ENCODE measurements around the gene GRIN2A. TPM values are rescaled to one million over a fixed set of nuclear protein-coding genes. Genes with fewer than 3 reads are reported as not detected.

Gene GRIN2A
- total and polyA plus RNA-seq, 4 experiments from 2014 or later = not detected

DNA sequence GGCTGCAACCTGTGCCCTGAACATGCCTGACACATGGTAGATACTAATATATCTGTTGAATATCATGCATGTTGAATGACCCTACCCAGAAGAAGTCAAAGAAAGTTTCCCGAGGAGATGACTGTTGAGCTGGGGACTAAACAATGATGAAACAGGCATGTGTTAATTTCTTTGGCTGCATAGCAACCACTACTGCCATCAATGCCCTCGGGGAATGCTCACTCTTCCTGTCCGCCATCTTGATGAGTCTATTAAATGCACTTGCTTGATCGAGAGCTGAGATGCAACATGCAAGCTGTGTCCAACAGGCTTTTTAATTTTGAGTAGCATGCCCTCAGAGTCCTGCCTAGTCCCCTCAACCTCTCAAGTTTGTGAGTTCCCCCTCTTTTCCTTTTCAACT is 31.3 kb downstream of the GRIN2A start:
- POLR2A ChIA-PET (ENCODE audit: partially characterized antibody) = no interaction called here
- H3K36me3 Mint-ChIP-seq = no peaks in the 10 kb centered on the region
- H3K9me3 Mint-ChIP-seq = peaks cover 0 to 9% (median 0%) of the 10 kb centered on the region in 8 donors
- peaks cover 1 to 5% of the 10 kb centered on the region in 2 donors for H3K27me3 Mint-ChIP-seq
- Histone ChIP-seq H3K27ac (ENCODE audit: low read depth, low read length) (no peak overlapping the region), H3K4me1 (ENCODE audit: insufficient read depth, low read length) (no peaks in the 10 kb centered on the region), H3K36me3 (ENCODE audit: insufficient read depth, low read length) (no peaks in the 10 kb centered on the region), H3K4me3 (ENCODE audit: low read length in 2 of 2) (no peak overlapping the region), H3K9me3 (ENCODE audit: control insufficient read depth in 1 of 2, low read length in 2 of 2) (no peaks in the 10 kb centered on the region), H3K27me3 (ENCODE audit: insufficient read depth, low read length) (no peaks in the 10 kb centered on the region)
- DNase-seq = no peak
- H3K4me3 Mint-ChIP-seq = no peak overlapping the region
- intact Hi-C loops (cut with micrococcal nuclease) = no loop called here
- H3K4me1 Mint-ChIP-seq = no peaks in the 10 kb centered on the region
- CTCF ChIA-PET (ENCODE audit: partially characterized antibody) = no interaction called here
- no peak overlapping the region for H3K27ac Mint-ChIP-seq

GRCh38 chr16:10145542-10146035 is 36.6 kb downstream of the GRIN2A start:
- Mint-ChIP-seq H3K4me3 (no peak overlapping the region), H3K27ac (no peak overlapping the region), H3K36me3 (no peaks in the 10 kb centered on the region), H3K4me1 (no peaks in the 10 kb centered on the region), H3K9me3 (peaks cover 0 to 5% (median 0%) of the 10 kb centered on the region in 8 donors), H3K27me3 (peaks cover 0 to 5% of the 10 kb centered on the region in 2 donors)
- Histone ChIP-seq H3K36me3 (ENCODE audit: insufficient read depth, low read length) (no peaks in the 10 kb centered on the region), H3K27me3 (ENCODE audit: insufficient read depth, low read length) (no peaks in the 10 kb centered on the region), H3K9me3 (ENCODE audit: control insufficient read depth in 1 of 2, low read length in 2 of 2) (no peaks in the 10 kb centered on the region), H3K27ac (ENCODE audit: low read depth, low read length) (no peak overlapping the region), H3K4me3 (ENCODE audit: low read length in 2 of 2) (no peak overlapping the region), H3K4me1 (ENCODE audit: insufficient read depth, low read length) (no peaks in the 10 kb centered on the region)
- intact Hi-C loops (cut with micrococcal nuclease) = no loop called here
- ChIA-PET CTCF (ENCODE audit: partially characterized antibody) (no interaction called here), POLR2A (ENCODE audit: partially characterized antibody) (no interaction called here)
- no peak for DNase-seq

DNA sequence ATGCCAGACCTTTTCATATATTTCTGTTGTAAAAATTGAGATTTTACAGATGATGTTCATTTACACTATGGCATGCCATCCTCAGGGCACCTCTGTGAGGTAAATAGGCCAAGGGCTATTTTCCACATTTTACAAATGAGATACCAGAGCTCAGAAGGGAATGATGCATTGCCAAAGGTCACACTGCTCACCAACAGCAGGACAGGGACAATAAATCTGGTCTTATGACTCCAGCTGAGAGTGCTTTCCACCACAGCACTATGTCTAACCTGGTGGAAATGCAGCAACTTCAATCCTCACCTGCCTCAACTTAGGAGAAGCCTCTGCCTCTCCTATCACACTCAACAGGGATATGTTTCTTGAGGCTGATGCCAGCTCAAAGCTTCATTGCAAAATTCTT is 40.6 kb downstream of the GRIN2A start:
- Histone ChIP-seq H3K4me3 (ENCODE audit: low read length in 2 of 2) (no peak overlapping the region), H3K9me3 (ENCODE audit: control insufficient read depth in 1 of 2, low read length in 2 of 2) (no peaks in the 10 kb centered on the region), H3K27me3 (ENCODE audit: insufficient read depth, low read length) (no peaks in the 10 kb centered on the region), H3K27ac (ENCODE audit: low read depth, low read length) (no peak overlapping the region), H3K4me1 (ENCODE audit: insufficient read depth, low read length) (no peaks in the 10 kb centered on the region), H3K36me3 (ENCODE audit: insufficient read depth, low read length) (no peaks in the 10 kb centered on the region)
- intact Hi-C loops (cut with micrococcal nuclease) = no loop called here
- Mint-ChIP-seq H3K4me1 (no peaks in the 10 kb centered on the region), H3K9me3 (peaks cover 0 to 3% (median 0%) of the 10 kb centered on the region in 8 donors), H3K4me3 (no peak overlapping the region), H3K27ac (no peak overlapping the region), H3K27me3 (no peaks in the 10 kb centered on the region), H3K36me3 (no peaks in the 10 kb centered on the region)
- POLR2A ChIA-PET (ENCODE audit: partially characterized antibody) = no interaction called here
- CTCF ChIA-PET (ENCODE audit: partially characterized antibody) = no interaction called here
- no peak for DNase-seq

DNA sequence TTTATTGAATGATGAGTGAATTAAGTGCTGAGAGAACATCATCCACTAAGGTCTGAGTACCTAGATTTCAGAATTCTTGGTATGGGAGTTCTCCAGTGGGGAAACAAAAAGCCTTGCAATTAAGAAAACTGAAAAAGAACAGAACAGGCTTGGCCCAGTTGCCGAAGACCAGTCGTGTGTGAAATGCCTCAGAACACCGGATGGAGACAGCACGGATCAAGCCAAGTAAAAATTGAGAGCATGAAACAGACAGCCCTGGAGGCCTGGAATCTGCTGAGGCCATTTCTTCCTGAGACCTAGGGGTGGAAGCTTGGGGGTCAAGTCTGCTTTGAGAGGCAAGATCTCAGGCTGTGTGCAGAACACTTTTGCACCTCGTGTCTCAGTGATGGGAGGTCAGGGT is 43.3 kb downstream of the GRIN2A start:
- Histone ChIP-seq H3K27ac (ENCODE audit: low read depth, low read length) (no peak overlapping the region), H3K4me3 (ENCODE audit: low read length in 2 of 2) (no peak overlapping the region), H3K4me1 (ENCODE audit: insufficient read depth, low read length) (no peaks in the 10 kb centered on the region), H3K36me3 (ENCODE audit: insufficient read depth, low read length) (no peaks in the 10 kb centered on the region), H3K27me3 (ENCODE audit: insufficient read depth, low read length) (no peaks in the 10 kb centered on the region), H3K9me3 (ENCODE audit: control insufficient read depth in 1 of 2, low read length in 2 of 2) (no peaks in the 10 kb centered on the region)
- no peak for DNase-seq
- Mint-ChIP-seq H3K36me3 (no peaks in the 10 kb centered on the region), H3K4me1 (no peaks in the 10 kb centered on the region), H3K27ac (no peak overlapping the region), H3K27me3 (no peaks in the 10 kb centered on the region), H3K4me3 (no peak overlapping the region), H3K9me3 (peaks cover 0 to 2% (median 0%) of the 10 kb centered on the region in 8 donors)
- intact Hi-C loops (cut with micrococcal nuclease) = no loop called here
- POLR2A ChIA-PET (ENCODE audit: partially characterized antibody) = no interaction called here
- CTCF ChIA-PET (ENCODE audit: partially characterized antibody) = interaction anchor here (0.8 kb wide), 1 partner anchor 81 kb away, joined by 3 read pairs; no protein-coding TSS in a partner anchor

DNA sequence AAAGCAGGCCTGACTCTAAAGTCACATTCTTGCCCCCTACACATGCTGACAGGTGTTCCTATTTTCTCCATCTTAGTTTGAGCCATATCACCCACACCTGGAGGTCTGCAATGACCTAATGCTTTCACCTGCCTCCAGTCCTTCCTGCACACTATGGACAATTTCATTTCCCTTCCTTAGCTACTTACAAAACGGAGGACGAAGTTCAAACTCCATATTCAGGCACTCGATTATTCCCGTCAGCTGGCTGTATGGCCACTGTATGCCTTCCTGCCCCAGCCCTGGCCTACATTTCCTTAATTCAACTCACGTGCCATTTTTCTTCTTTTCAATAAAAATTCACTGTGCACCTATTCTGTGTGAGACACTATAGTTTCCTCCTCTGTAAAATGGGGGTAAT is 44.9 kb downstream of the GRIN2A start:
- no peak overlapping the region for H3K4me3 ChIP-seq (ENCODE audit: low read length in 2 of 2)
- H3K9me3 ChIP-seq (ENCODE audit: control insufficient read depth in 1 of 2, low read length in 2 of 2) = no peaks in the 10 kb centered on the region
- ChIA-PET CTCF (ENCODE audit: partially characterized antibody) (no interaction called here), POLR2A (ENCODE audit: partially characterized antibody) (no interaction called here)
- no peaks in the 10 kb centered on the region for H3K4me1 ChIP-seq (ENCODE audit: insufficient read depth, low read length)
- Mint-ChIP-seq H3K4me3 (no peak overlapping the region), H3K36me3 (no peaks in the 10 kb centered on the region), H3K27ac (no peak overlapping the region), H3K27me3 (no peaks in the 10 kb centered on the region), H3K4me1 (no peaks in the 10 kb centered on the region), H3K9me3 (peaks cover 0 to 5% (median 0%) of the 10 kb centered on the region in 8 donors)
- no peaks in the 10 kb centered on the region for H3K36me3 ChIP-seq (ENCODE audit: insufficient read depth, low read length)
- intact Hi-C loops (cut with micrococcal nuclease) = no loop called here
- H3K27ac ChIP-seq (ENCODE audit: low read depth, low read length) = no peak overlapping the region
- no peaks in the 10 kb centered on the region for H3K27me3 ChIP-seq (ENCODE audit: insufficient read depth, low read length)
- DNase-seq = no peak

GRCh38 chr16:10136916-10137315 is 45.3 kb downstream of the GRIN2A start:
- Histone ChIP-seq H3K27ac (ENCODE audit: low read depth, low read length) (no peak overlapping the region), H3K9me3 (ENCODE audit: control insufficient read depth in 1 of 2, low read length in 2 of 2) (no peaks in the 10 kb centered on the region), H3K4me1 (ENCODE audit: insufficient read depth, low read length) (no peaks in the 10 kb centered on the region), H3K27me3 (ENCODE audit: insufficient read depth, low read length) (no peaks in the 10 kb centered on the region), H3K4me3 (ENCODE audit: low read length in 2 of 2) (no peak overlapping the region), H3K36me3 (ENCODE audit: insufficient read depth, low read length) (no peaks in the 10 kb centered on the region)
- Mint-ChIP-seq H3K36me3 (no peaks in the 10 kb centered on the region), H3K4me1 (no peaks in the 10 kb centered on the region), H3K27me3 (no peaks in the 10 kb centered on the region), H3K9me3 (peaks cover 0 to 5% (median 0%) of the 10 kb centered on the region in 8 donors), H3K4me3 (no peak overlapping the region), H3K27ac (no peak overlapping the region)
- no peak for DNase-seq
- intact Hi-C loops (cut with micrococcal nuclease) = no loop called here
- POLR2A ChIA-PET (ENCODE audit: partially characterized antibody) = no interaction called here
- CTCF ChIA-PET (ENCODE audit: partially characterized antibody) = no interaction called here

DNA sequence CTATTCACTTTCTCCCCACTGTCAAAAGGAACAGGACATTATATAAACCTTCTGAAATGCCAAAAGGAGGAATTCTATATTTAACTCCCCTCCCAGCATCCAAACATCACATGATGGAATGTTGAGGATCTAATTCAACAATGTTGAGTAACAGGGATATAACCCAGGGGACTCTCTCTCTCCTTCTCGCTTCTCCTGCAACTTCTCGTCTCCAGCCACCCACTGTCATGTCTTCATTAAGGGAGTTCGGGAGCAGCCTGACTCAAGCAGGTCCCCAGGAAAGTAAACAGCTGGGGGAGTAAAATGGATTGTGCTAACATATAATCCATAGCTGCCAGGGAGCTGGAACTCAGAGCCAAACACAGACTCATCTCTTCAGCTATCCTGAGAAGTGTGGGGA is 51.7 kb downstream of the GRIN2A start:
- ChIA-PET CTCF (ENCODE audit: partially characterized antibody) (no interaction called here), POLR2A (ENCODE audit: partially characterized antibody) (no interaction called here)
- H3K4me1 Mint-ChIP-seq = no peaks in the 10 kb centered on the region
- intact Hi-C loops (cut with micrococcal nuclease) = no loop called here
- H3K9me3 Mint-ChIP-seq = peaks cover 0 to 5% (median 0%) of the 10 kb centered on the region in 8 donors
- no peak overlapping the region for H3K27ac Mint-ChIP-seq
- Histone ChIP-seq H3K36me3 (ENCODE audit: insufficient read depth, low read length) (no peaks in the 10 kb centered on the region), H3K4me3 (ENCODE audit: low read length in 2 of 2) (no peak overlapping the region), H3K9me3 (ENCODE audit: control insufficient read depth in 1 of 2, low read length in 2 of 2) (no peaks in the 10 kb centered on the region), H3K4me1 (ENCODE audit: insufficient read depth, low read length) (no peaks in the 10 kb centered on the region), H3K27ac (ENCODE audit: low read depth, low read length) (no peak overlapping the region), H3K27me3 (ENCODE audit: insufficient read depth, low read length) (no peaks in the 10 kb centered on the region)
- H3K36me3 Mint-ChIP-seq = no peaks in the 10 kb centered on the region
- H3K27me3 Mint-ChIP-seq = peaks cover 0 to 8% of the 10 kb centered on the region in 2 donors
- DNase-seq = no peak
- no peak overlapping the region for H3K4me3 Mint-ChIP-seq
